Measurements from ENCODE around the gene HTR3D. TPM values are rescaled to one million over a fixed set of nuclear protein-coding genes. Genes with fewer than 3 reads are reported as not detected.

Gene HTR3D
- total and polyA plus RNA-seq, 9 of the 15 experiments (the other 6 are each of a cell fraction or from before 2014, with no cell fraction given), result not detected

- TF ChIP-seq TEAD4 (IDR thresholded peaks at IDR 0.05; ENCODE audit: low read length) (peak; percentile 95), TEAD4 (CRISPR knock-in tag; IDR thresholded peaks at IDR 0.05; ENCODE audit: borderline replicate concordance) (no peak), REST (IDR thresholded peaks at IDR 0.05; ENCODE audit: borderline replicate concordance) (peak; percentile 96), REST (CRISPR knock-in tag; IDR thresholded peaks at IDR 0.05; ENCODE audit: low read depth) (no peak), TAF1 (IDR thresholded peaks at IDR 0.05; ENCODE audit: control insufficient read depth, extremely low read depth, insufficient read depth, low read length, severe bottlenecking) (peak; percentile 41), ZNF518B (CRISPR knock-in tag; IDR thresholded peaks at IDR 0.05) (no peak), NFIC (IDR thresholded peaks at IDR 0.05) (peak; percentile 79), HDAC2 (IDR thresholded peaks at IDR 0.05) (peak; percentile 72; the same call in 1 of the 2 replicates), NFYB (IDR thresholded peaks at IDR 0.05; ENCODE audit: extremely low read depth, insufficient read length) (no peak), SP1 (CRISPR knock-in tag; IDR thresholded peaks at IDR 0.05) (peak; percentile 82), ZFX (CRISPR knock-in tag; IDR thresholded peaks at IDR 0.05) (peak; percentile 59), MAZ (CRISPR knock-in tag; conservative IDR thresholded peaks at IDR 0.05 in 1 of 2, IDR thresholded peaks at IDR 0.05 in 1 of 2) (peak; percentile 56 to 77; a peak in 3 of 4 replicates), ZNF707 (CRISPR knock-in tag; conservative IDR thresholded peaks at IDR 0.05) (no peak)
- TF ChIP-seq, protein P1, sequence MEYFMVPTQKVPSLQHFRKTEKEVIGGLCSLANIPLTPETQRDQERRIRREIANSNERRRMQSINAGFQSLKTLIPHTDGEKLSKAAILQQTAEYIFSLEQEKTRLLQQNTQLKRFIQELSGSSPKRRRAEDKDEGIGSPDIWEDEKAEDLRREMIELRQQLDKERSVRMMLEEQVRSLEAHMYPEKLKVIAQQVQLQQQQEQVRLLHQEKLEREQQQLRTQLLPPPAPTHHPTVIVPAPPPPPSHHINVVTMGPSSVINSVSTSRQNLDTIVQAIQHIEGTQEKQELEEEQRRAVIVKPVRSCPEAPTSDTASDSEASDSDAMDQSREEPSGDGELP (CRISPR knock-in tag; IDR thresholded peaks at IDR 0.05; ENCODE audit: borderline replicate concordance), result peak; percentile 80
These were observed 13.7 kb upstream of the HTR3D start, which contains the start of gene ABCC5 (continued) for GRCh38 chr3:184017672-184018423.
